PC-9 (cell line): ENCODE results near the gene CDC42BPB.

Experiments
- CTCF ChIP-seq: fragments of 200-600 bp; sonication (generic); conservative IDR thresholded peaks from 2 replicates; pipeline ENCODE4 v1.6.1; 2017; ENCODE audit warnings: mixed run types, antibody characterized with exemption, mild to moderate bottlenecking, moderate library complexity
- EZH2 ChIP-seq: fragments of 200-600 bp; sonication (generic); IDR thresholded peaks from 2 replicates; pipeline ENCODE4 v1.8.0; 2017; ENCODE audit warnings: antibody characterized with exemption, low read depth

- TF ChIP-seq CTCF = no peak
- no peak for TF ChIP-seq EZH2
Observed at GRCh38 chr14:102926104-102926503, 131.2 kb downstream of the CDC42BPB start.
